Measurements from ENCODE around the gene CDC42EP4. TPM values are rescaled to one million over a fixed set of nuclear protein-coding genes. Genes with fewer than 3 reads are reported as not detected.

Gene CDC42EP4
- total and polyA plus RNA-seq, 9 of the 15 experiments (the other 6 are each of a cell fraction or from before 2014, with no cell fraction given): 0.65 to 20.8 (median 12.3) TPM

GRCh38 chr17:73272906-73273218 is 38.9 kb downstream of the CDC42EP4 start (continued):
- TF ChIP-seq, protein P1, sequence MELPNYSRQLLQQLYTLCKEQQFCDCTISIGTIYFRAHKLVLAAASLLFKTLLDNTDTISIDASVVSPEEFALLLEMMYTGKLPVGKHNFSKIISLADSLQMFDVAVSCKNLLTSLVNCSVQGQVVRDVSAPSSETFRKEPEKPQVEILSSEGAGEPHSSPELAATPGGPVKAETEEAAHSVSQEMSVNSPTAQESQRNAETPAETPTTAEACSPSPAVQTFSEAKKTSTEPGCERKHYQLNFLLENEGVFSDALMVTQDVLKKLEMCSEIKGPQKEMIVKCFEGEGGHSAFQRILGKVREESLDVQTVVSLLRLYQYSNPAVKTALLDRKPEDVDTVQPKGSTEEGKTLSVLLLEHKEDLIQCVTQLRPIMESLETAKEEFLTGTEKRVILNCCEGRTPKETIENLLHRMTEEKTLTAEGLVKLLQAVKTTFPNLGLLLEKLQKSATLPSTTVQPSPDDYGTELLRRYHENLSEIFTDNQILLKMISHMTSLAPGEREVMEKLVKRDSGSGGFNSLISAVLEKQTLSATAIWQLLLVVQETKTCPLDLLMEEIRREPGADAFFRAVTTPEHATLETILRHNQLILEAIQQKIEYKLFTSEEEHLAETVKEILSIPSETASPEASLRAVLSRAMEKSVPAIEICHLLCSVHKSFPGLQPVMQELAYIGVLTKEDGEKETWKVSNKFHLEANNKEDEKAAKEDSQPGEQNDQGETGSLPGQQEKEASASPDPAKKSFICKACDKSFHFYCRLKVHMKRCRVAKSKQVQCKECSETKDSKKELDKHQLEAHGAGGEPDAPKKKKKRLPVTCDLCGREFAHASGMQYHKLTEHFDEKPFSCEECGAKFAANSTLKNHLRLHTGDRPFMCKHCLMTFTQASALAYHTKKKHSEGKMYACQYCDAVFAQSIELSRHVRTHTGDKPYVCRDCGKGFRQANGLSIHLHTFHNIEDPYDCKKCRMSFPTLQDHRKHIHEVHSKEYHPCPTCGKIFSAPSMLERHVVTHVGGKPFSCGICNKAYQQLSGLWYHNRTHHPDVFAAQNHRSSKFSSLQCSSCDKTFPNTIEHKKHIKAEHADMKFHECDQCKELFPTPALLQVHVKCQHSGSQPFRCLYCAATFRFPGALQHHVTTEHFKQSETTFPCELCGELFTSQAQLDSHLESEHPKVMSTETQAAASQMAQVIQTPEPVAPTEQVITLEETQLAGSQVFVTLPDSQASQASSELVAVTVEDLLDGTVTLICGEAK (IDR thresholded peaks at IDR 0.05): no peak
- TF ChIP-seq, protein P1 (CRISPR knock-in tag; IDR thresholded peaks at IDR 0.05): no peak
- TF ChIP-seq JUN (IDR thresholded peaks at IDR 0.05; ENCODE audit: borderline replicate concordance, low read depth, low read length): no peak
- TF ChIP-seq JUN (CRISPR knock-in tag; IDR thresholded peaks at IDR 0.05; ENCODE audit: borderline replicate concordance): no peak
- TF ChIP-seq RBM39 (optimal IDR thresholded peaks at IDR 0.05; ENCODE audit: low read depth, low read length): no peak
- no peak for TF ChIP-seq ZNF717 (CRISPR knock-in tag; IDR thresholded peaks at IDR 0.05)
- no peak for TF ChIP-seq MYBL2 (IDR thresholded peaks at IDR 0.05; ENCODE audit: low read depth)
- no peak for TF ChIP-seq MYBL2 (CRISPR knock-in tag; IDR thresholded peaks at IDR 0.05; ENCODE audit: borderline replicate concordance)
- no peak for TF ChIP-seq GABPA (tag; conservative IDR thresholded peaks at IDR 0.05; ENCODE audit: low read depth)
- TF ChIP-seq STAT6 (CRISPR knock-in tag; IDR thresholded peaks at IDR 0.05): no peak
